Measurements from ENCODE around the gene TMBIM1.

DNA sequence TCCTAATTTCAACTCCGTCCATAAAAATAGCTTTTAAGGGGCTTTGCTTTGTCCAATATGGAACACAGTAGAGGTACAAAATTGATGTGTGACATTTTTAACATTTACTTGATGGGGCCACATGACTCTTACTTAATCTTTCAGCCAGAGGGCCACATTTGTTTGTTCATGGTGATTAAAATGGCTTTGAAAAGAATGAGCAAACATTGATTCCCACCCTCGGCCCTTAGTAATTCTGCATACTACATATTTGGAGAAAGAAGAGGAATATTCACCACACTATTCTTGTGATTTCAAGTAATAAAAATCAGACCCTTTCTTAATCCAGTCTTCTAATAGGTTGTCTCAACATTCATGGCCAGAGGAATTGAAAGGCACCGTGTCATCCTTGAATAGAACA, 57.8 kb downstream of the TMBIM1 start:
- TF ChIP-seq, protein P1, sequence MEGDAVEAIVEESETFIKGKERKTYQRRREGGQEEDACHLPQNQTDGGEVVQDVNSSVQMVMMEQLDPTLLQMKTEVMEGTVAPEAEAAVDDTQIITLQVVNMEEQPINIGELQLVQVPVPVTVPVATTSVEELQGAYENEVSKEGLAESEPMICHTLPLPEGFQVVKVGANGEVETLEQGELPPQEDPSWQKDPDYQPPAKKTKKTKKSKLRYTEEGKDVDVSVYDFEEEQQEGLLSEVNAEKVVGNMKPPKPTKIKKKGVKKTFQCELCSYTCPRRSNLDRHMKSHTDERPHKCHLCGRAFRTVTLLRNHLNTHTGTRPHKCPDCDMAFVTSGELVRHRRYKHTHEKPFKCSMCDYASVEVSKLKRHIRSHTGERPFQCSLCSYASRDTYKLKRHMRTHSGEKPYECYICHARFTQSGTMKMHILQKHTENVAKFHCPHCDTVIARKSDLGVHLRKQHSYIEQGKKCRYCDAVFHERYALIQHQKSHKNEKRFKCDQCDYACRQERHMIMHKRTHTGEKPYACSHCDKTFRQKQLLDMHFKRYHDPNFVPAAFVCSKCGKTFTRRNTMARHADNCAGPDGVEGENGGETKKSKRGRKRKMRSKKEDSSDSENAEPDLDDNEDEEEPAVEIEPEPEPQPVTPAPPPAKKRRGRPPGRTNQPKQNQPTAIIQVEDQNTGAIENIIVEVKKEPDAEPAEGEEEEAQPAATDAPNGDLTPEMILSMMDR (IDR thresholded peaks at IDR 0.05; ENCODE audit: low read depth, low read length, poor library complexity, severe bottlenecking) = no peak
- TF ChIP-seq EZH2phosphoT487 (IDR thresholded peaks at IDR 0.05; ENCODE audit: borderline replicate concordance, low read length) = no peak
